SK-N-SH treated with all-trans-retinoic acid at 6 μM for 48 hours (cell line): ENCODE measurements around the gene SERPINF2.

Experiments used
- ARNTL ChIP-seq: fragments of 450-650 bp; formaldehyde crosslinking; IDR thresholded peaks from 2 replicates; pipeline ENCODE4 v1.5.0; 2020; ENCODE audit warnings: low read depth, mild to moderate bottlenecking, moderate library complexity, borderline replicate concordance
- BACH2 ChIP-seq: fragments of 250-450 bp; sonication (Bioruptor Pico); IDR thresholded peaks from 2 replicates; pipeline ENCODE4 v1.9.0; 2021; ENCODE audit warnings: mild to moderate bottlenecking, borderline replicate concordance
- OSR1 ChIP-seq: fragments of 250-450 bp; sonication (Bioruptor Pico); IDR thresholded peaks from 2 replicates; pipeline ENCODE4 v1.8.0; 2022; ENCODE audit warnings: moderate library complexity, mild to moderate bottlenecking, inconsistent platforms
- ZNF565 ChIP-seq: fragments of 450-650 bp; formaldehyde crosslinking; conservative IDR thresholded peaks from 2 replicates; pipeline ENCODE4 v1.5.0; 2020; ENCODE audit warnings: low read depth, mild to moderate bottlenecking, moderate library complexity

DNA sequence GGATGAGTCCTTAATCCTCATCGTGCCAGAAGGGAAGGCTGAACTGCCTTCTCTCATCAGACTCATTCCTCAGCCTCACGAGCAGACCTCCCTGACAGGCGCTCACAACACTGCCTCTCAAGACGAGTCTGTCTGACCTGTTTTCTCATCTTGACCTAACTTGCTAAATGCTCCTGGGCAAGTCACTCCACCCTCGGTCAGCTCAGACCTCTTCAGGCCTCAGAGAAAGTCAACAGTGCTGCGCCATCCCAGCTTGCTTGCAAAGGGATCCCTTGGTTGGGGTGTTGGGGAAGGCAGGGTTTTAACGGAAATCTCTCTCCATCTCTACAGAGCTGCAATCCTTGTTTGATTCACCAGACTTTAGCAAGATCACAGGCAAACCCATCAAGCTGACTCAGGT, 34.2 kb downstream of the SERPINF2 start:
- TF ChIP-seq BACH2, result no peak
- no peak for TF ChIP-seq ARNTL (CRISPR knock-in tag)
- no peak for TF ChIP-seq OSR1 (CRISPR knock-in tag)
- TF ChIP-seq ZNF565, result no peak
